ENCODE data around the gene CXCL13.
A peak's percentile ranks its signal among the peaks of the same experiment; 100 is the strongest.
"Not testable (repeated sequence)": the region's sequence is repeated elsewhere in the genome, so short reads cannot be mapped to it uniquely, and the experiment has no call there.

The CXCL13 gene

DNA sequence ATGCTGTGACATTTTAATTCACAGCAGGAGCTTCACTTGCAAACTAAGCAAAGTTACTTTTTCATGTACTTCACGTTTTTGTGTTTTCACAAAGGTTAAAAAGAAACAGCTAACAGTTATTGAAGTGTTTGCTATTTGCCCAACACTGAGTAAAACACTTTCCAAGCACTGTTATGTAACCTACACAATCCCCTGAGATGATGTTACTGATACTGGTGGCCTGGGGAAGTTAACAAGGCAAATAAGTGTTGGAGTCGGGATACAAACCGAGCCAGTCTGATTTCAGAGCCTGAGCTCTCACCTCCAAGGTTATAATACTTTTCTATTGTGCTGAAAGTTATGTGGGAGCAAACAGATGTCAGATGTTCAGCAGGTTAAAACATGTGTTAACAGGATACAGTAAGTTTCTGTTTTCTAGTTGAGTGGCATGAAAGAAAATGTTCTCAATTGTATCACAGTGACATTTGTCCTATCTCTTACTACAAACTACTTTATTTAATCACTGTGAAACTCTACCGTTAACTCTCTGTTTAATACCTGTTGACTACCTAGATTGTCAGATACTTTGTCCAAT is 3.9 kb upstream of the CXCL13 start:
- no peak for DNase-seq (ENCODE audit: low read depth)

DNA sequence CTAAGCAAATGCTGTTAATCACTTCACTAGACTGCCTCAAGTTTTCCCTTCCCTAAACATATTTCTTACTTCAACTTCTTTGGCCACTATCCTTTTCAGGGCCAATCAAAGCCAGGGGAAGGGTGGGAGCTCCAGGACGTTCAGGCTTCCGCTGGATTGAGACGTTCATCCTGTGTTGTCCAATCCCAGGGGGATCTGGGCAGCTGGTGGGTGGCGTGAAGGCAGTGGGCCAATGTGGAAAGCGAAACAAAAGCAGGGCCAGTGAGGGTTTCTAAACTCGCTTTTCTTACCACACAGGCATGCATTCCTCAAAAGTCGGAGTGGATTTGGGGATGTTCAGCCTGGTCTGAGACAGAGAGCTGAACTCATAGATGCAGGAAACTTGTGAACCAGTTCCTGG is 7.6 kb downstream of the CXCL13 start:
- no peak for DNase-seq (ENCODE audit: low read depth)

DNA sequence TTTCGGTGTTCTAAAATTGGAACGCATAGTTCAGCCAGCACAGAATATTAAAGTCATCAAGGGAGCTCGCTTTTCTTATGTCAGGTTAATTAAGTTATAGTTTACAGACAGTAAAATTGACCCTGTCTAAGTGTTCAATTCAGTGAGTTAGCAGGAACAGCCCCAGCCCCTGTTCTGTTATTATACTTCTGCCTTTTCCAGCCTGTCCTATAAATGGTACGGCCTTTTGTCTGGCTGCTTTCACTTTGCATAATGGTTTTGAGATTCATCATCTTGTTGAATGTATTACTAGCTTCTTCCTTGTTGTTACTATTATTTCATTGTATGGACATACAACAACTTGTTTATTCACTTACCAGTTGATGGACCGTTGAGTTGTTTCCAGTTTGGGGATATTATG is 9.5 kb downstream of the CXCL13 start:
- DNase-seq (ENCODE audit: low read depth) = no peak

DNA sequence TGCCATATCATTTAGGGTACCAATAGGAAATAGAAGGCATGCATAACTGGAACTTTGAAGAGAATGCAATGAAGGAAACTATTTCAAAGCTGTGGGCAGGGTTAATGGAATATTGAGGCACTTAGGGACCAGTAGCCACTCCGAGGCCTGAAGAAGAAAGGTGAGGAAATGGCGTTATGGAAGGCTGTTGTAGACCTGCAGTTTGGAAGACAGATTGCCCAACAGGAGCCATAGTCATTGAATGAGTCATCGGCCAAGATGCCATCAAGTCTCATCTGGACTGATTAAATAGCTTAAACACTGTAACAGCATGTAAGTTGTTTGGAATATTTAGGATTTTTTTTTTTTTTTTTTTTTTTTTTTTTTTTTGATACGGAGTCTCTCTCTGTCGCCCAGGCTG is 11.6 kb downstream of the CXCL13 start:
- no peak for DNase-seq (ENCODE audit: low read depth)

DNA sequence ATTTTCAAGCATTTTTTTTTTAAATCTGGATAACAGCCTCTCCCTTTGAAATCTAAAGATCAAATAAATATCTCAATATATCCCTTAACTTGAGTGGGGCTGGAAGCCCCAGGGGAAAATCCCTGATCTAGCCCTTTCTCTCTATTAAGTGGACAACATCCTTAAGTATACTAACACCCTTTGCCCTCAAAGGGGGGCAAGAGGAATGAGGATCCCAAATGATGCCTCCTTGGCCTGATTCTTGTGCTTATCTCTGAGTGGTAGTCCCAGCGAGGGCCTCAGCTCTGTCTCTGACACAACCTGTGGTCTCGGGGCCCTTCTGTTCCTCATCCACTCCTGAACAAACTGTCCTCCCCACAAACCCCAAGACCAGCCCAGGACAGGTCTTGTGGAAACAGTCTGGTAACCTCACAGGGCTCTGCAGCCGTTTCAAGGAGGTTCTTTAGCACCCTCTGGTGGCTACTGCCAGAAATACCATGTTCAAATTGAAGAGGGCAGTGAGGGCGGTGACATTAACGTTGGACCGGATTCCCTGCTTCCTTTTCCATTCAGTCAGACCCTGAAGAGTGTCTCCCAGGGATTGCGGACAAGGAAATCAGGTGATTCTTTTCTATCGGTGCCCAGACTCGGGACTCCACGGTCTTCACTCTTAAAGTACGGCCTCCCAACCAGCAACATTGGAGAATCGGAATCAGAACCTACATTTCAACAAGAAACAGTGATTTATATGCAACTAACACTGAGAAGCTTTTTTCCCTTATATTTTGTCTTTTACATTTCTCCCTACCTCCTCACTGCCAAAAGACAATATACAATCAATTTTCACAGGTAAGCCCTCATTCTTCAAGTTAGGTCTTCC is 13.0 kb downstream of the CXCL13 start:
- DNase-seq (ENCODE audit: low read depth) = peak; percentile 27

DNA sequence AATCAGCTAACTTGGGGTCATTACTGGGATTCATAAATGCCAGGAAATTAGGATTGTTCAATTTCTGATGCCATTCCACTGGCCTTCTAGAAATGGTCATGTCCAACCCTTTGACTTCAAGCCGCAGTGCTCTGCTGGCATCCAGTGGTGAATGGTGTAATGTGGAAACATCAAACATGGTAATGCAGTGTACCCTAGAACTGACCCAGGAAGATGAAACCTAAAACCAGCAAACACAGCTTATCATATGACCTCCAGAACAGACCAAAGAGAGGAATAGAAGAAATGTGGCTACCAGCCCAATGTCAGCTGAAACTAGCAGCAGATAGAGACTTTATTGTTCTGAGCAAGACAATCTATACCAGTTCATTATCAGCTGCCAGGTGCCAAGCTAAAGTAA is 13.8 kb downstream of the CXCL13 start:
- DNase-seq (ENCODE audit: low read depth) = no peak

DNA sequence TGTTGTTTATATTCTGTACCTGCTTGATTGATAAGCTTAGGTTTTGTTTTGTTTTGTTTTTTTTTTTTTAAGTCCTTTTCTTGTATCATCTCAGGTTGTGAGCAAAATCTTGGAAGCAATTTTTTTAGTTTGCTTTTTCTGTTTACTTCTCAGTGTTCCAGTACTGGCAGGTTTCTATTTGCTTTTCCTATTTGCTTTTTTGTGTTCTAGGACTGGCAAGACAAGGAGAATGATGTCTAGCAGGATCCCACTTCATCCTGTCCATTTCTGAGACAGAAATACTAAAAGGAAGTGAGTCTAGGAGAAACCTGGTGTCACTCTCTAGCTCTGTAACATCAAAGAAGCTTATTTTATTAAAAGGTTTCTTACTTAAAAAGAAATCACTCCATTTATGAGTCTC is 15.6 kb downstream of the CXCL13 start:
- DNase-seq (ENCODE audit: low read depth) = no peak

DNA sequence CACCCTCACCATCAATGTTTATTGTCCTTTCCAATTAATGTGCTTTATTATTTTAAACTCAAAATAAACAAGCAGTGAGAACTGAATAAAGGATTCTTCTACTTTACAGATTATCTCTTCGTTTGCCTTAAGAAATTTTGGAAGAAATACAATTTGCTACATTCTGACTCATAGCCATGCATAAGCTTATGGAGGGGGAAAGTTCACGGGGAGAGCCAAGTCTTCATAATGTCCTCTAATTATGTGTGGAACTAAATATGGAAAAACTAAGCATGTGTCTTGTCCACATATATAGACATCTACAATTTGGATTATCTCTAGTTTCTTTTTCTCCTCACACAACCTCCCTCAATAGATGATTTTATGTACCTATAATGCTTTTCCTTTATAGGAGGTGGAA is 17.5 kb downstream of the CXCL13 start:
- no peak for DNase-seq (ENCODE audit: low read depth)

DNA sequence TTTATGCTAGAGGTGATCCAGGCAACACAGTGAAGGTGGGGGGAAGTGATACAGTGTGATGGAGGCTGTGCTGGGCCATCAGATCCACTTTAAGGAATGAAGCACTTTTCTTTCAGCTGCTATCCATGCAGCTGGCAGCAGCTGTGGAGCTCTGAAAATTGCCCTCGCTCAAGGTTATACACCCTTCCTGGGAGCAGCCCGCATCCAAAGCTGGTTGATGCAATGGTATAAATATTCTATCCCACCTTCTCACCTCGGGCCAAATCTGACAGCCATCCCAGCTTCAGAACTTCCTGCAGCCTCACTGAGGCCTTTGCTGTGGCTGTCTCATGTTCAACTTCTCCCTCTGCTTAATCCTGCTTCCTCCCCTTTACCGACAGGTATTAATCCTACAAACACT is 18.6 kb downstream of the CXCL13 start:
- DNase-seq (ENCODE audit: low read depth) = no peak

DNA sequence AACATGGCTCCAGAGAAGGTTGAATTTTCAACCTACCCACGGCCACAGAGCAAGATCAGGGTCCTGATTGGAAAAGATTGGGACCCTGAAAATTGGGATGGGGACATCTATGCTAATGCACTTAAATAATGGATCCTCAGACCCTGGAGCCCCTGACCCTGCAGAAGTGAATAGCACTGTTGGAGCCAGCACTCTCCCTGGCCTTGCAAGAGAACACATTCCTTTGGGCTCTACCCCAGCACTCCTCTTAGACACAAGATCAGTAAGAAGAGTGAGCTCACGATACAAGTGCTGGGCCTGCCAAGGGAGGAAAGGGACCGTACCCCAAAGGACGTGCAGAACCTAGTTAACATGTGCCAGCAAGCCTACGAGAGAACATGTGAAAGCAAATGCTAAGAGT is 19.9 kb downstream of the CXCL13 start:
- DNase-seq (ENCODE audit: low read depth) = no peak

DNA sequence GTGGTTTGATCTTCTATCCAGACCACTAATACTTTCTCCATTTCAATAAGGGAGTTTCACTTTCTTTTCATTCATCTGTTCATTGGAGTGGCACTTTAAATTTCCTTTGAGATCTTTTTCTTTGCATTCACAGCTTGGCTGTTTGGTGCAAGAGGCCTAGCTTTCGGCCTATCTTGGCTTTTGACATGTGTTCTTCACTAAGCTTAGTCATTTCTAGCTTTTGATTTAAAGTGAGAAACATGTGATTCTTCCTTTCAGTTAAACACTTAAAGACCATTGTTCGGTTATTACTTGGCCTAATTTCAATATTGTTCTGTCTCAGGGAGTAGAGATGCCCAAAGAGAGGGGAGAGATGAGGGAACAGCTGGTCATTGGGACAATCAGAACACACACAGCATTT is 24.3 kb downstream of the CXCL13 start:
- no peak for DNase-seq (ENCODE audit: low read depth)

DNA sequence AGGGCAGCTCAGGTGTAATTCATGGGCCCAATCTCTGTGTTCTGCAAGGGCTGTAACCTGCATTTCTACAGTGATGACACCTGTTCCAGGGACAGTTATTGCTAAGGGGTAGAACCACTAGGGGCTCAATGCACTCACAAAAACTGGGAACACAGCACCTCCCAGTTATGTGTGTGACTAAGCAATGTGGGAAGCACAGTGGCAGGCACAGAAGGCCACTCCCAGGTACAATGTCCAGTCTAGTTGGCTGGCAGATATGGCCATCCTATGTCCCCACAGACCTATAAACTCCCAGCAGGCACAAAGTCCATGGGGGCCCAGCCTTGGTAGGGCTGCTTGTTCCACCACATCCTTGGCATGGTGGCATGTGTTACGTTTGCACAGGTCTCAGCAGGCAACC is 25.7 kb downstream of the CXCL13 start:
- DNase-seq (ENCODE audit: low read depth) = no peak

DNA sequence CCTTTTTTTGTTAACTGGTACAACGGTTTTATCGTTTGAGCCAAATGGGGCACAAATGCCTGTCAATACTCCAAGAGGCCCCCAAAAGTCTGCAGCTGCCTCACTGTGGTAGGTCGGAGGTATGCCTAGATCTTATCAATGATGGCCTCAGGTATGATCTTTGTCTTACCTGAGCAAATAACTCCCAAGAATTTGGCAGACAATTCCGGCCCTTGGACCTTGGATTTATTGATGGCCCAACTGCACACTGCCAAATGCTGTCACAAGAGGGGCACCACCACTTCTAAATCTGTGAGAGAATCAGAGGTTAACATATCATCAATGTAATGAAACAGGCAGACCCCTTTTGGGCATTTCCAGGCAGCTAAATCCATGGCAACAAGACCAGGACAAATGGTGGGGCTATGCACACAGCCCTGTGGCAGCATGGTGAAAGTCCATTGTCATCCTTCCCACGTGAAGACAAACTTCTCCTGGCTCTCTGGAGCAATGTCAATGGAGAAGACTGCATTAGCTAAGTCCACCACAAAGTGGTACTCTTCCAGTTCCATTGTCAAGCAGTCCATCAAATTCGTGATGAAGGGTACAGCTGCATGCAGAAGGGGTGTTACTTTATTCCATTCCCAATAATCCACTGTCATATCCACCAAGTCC is 28.6 kb downstream of the CXCL13 start:
- DNase-seq (ENCODE audit: low read depth) = no peak

DNA sequence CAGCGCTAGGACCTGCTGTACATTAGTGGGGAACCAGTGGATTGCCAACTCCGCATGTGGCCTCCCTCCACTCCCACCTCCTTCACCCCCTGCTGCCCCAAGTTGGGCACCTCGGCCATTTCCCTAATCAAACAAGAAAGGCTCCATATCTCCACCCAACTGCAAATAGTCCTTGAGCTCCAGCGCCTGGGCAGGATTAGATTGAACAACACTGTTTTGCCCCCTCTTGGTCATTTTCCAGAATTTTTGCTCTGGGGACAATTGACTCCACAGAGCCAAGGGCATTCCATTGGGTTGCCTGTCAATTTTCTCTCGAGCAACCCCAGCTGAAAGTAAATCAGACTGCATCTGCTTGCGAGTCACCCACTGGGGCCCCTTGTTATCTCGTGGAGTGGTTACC is 29.6 kb downstream of the CXCL13 start:
- DNase-seq (ENCODE audit: low read depth) = no peak

DNA sequence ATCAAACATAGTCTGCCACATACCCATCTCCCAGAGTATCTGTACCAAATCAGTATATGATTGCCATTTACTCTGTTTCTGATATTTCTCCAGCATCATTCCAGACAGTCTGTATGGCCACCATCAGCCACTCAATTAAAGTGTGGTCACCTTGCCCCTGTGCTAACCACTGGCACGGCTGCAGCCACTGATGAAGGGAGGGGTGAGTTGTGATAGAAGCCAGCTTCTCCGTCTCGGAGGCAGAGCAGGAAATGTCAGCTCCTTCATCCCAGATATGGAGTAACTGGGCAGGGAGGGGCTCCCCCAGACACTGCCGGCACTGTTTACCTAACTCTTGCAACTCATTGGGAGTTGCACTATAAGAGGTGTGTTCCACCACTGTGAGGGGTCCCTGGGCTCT is 30.3 kb downstream of the CXCL13 start:
- DNase-seq (ENCODE audit: low read depth) = no peak

DNA sequence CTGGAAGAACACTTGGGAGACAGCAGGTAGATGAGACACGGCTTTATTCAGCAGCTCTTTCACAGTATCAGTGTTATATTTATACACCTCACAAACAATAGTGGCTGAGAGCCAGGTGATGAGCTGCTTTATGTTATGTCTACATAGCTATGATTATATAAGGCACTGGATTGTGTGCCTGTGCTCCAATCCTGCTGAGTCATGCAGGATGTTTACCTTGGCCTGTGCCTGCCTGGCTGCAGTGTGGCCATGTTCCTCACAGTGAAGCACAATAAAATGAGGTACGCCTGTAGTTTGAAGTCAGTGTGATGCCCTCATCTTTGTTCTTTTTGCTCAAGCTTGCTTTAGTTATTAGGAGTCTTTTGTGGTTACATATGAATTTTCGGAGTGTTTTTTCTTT is 31.3 kb downstream of the CXCL13 start:
- DNase-seq (ENCODE audit: low read depth) = no peak

DNA sequence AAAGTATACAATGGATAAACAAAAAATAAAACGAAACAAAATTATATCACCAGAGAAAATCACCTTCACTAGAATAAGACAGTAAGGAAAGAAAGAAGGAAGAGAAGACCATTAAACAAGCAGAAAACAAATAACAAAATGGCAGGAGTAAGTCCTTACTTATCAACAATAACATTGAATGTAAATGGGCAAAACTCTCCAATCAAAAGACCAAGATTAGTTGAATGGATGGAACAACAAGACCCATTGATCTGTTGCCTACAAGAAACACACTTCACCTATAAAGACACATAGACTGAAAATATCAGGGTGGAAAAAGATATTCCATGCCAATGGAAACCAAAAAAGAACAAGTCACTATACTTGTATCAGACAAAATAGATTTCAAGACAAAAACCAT is 38.4 kb downstream of the CXCL13 start:
- not testable (repeated sequence) for DNase-seq (ENCODE audit: low read depth)

DNA sequence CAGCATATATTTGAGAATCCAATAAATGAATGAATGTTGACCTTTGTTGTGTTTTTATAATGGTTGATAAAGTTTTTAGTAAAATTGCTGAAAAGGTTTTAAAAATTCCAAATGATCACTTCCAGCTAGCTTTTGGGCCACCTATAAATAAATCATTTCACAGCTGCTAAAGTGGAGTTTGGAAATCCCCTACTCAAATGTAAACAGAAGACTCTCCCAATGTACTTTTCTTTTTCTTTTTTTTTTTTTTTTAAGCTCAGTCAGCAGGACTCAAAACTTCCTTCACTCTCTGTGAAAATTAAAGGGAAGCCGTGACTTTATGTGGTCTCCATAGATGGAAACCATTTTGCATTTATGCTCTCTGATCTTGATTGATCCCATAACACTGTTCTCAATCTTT is 45.2 kb downstream of the CXCL13 start:
- DNase-seq (ENCODE audit: low read depth) = no peak

DNA sequence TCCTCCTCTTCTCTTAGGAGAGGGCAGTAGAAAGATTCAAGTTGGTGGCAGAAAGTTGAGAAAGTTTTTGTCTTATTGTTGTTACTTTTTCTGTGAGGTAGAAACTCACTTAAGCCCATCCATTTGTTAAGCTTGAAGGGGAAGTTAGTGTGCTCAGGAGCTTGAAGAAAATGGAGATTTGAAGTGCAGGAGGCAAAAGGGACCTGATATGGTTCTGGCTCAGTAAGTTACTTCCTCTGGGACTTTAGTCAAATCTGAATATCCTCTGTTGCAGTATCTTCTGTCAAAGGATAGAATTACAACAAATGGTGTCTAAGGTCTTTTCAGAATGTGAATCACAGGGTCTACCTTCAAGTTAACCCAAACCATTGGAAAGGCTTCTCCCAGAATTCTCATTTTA is 46.2 kb downstream of the CXCL13 start:
- no peak for DNase-seq (ENCODE audit: low read depth)

DNA sequence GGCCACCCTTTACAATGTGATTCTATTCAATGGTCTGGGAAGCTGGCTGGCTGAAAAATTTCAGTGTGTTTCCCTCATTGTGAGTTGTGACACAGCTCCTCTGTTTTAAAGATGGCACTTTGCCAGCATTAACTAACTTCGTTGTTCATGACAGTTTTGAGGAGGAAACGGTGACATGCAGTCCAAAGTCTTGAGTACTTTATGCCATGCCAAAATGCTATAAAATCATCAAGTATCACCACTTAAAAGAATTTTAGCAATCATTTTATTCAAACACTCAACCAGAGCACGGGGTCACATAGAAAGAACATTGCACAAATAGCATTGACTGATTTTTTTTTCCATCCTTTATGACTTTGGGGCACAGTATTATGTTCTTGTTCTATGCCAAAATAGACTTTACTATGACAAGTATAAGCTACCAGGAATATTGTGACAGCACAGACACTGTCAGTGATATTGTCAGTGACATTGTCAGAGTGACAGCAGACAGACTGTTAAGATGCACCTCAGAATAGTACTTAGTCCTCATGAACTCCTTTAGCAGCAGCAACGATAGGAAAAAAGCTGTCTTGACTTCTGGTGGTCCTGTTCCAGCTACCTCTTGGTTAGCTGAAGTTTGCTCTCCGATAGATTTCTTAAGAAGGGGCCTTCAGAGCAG is 46.7 kb downstream of the CXCL13 start:
- no peak for DNase-seq (ENCODE audit: low read depth)

DNA sequence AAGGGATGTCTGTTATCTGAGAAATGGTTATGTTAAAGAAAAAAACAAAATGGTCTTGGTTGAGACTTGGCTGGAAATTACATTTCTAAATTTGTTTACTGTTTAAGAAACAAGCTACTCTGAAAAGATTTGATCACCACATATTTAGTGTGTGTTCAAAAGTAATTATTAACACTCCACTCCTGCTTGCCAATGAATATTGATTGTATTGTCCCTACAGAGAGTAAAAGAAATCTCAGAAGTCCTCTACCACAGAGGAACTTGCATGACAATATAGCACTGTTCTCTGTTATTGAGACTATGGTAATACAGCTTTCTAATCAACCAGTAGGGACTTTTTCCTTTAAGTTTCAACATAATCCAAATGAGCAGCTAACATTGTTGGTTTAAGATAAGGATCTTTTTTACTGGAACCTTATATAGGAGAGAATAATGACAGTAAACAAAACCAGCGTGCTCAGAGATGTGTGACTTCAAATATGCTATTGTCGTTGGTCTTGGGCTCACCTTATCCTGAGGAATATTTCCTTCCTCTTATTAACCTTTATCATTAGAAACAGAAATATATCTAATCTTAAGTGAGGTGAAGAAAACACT is 47.6 kb downstream of the CXCL13 start:
- DNase-seq (ENCODE audit: low read depth) = no peak

DNA sequence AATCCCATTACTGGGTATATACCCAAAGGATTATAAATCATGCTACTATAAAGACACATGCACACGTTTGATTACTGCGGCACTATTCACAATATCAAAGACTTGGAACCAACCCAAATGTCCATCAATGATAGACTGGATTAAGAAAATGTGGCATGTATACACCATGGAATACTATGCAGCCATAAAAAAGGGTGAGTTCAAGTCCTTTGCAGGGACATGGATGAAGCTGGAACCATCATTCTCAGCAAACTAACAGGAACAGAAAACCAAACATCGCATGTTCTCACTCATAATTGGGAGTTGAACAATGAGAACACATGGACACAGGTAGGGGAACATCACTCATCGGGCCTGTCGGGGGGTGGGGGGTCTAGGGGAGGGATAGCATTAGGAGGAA is 54.7 kb downstream of the CXCL13 start:
- DNase-seq (ENCODE audit: low read depth) = not testable (repeated sequence)
